IPS-15b (cell line): ENCODE data around the gene CYP27A1.
A peak's percentile ranks its signal among the peaks of the same experiment; 100 is the strongest.
"Not testable (repeated sequence)": the region's sequence is repeated elsewhere in the genome, so short reads cannot be mapped to it uniquely, and the experiment has no call there.

Source experiments
- H3K27me3 ChIP-seq: one replicate; pipeline ENCODE4 v1.6.1; 2013; ENCODE audit warnings: low read length; ENCODE audit not compliant: control insufficient read depth, insufficient read depth
- H3K36me3 ChIP-seq: one replicate; pipeline ENCODE4 v1.6.1; 2013; ENCODE audit warnings: low read length; ENCODE audit not compliant: control insufficient read depth, insufficient read depth
- H3K4me1 ChIP-seq: one replicate; pipeline ENCODE4 v1.6.1; 2013; ENCODE audit warnings: mild to moderate bottlenecking, low read length; ENCODE audit not compliant: control insufficient read depth, insufficient read depth
- H3K4me3 ChIP-seq: one replicate; pipeline ENCODE4 v1.5.1; 2013; ENCODE audit warnings: low read depth, low read length
- H3K9ac ChIP-seq: one replicate; pipeline ENCODE4 v1.6.1; 2013; ENCODE audit warnings: low read depth, mild to moderate bottlenecking, low read length
- H3K9me3 ChIP-seq: one replicate; pipeline ENCODE4 v1.6.1; 2013; ENCODE audit warnings: mild to moderate bottlenecking, low read length; ENCODE audit not compliant: control insufficient read depth, insufficient read depth

Gene CYP27A1

DNA sequence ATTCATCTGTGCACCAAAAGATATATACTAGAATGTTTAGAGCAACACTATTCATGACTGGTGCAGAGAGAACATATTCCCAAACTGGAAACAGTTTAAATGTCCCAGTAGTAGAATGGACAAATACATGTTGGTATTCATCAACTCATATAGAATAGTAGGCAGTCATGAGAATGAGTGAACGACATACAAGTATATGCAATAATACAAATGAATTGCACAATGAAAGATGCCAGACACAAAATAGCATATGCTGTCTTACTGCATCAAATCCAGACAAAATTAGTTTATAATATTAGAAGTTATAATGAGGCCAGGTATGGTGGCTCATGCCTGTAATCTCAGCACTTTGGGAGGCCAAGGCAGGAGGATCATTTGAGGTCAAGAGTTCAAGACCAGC, 57.9 kb downstream of the CYP27A1 start:
- Histone ChIP-seq H3K9me3 (no peaks in the 10 kb centered on the region), H3K9ac (no peak overlapping the region), H3K27me3 (no peaks in the 10 kb centered on the region), H3K4me1 (no peaks in the 10 kb centered on the region), H3K36me3 (no peaks in the 10 kb centered on the region), H3K4me3 (no peak overlapping the region)

- not testable (repeated sequence) for H3K4me1 ChIP-seq, H3K4me3 ChIP-seq, H3K27me3 ChIP-seq, H3K9me3 ChIP-seq, H3K36me3 ChIP-seq, H3K9ac ChIP-seq
Measured at GRCh38 chr2:218844334-218844733, 62.4 kb downstream of the CYP27A1 start.

DNA sequence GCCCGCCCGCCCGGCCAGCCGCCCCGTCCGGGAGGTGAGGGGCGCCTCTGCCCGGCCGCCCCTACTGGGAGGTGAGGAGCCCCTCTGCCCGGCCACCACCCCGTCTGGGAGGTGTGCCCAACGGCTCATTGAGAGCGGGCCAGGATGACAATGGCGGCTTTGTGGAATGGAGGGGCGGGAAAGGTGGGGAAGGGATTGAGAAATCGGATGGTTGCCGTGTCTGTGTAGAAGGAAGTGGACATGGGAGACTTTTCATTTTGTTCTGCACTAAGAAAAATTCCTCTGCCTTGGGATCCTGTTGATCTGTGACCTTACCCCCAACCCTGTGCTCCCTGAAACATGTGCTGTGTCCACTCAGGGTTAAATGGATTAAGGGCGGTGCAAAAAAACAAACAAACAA, 65.0 kb downstream of the CYP27A1 start:
- H3K27me3 ChIP-seq, H3K4me3 ChIP-seq, H3K9me3 ChIP-seq, H3K4me1 ChIP-seq, H3K9ac ChIP-seq, H3K36me3 ChIP-seq: not testable (repeated sequence)

GRCh38 chr2:218849721-218850120, 67.8 kb downstream of the CYP27A1 start:
- H3K4me3 ChIP-seq = no peak overlapping the region
- H3K4me1 ChIP-seq = peaks cover 2% of the 10 kb centered on the region
- peaks cover 24% of the 10 kb centered on the region for H3K27me3 ChIP-seq
- H3K9me3 ChIP-seq = no peaks in the 10 kb centered on the region
- no peaks in the 10 kb centered on the region for H3K36me3 ChIP-seq
- no peak overlapping the region for H3K9ac ChIP-seq

DNA sequence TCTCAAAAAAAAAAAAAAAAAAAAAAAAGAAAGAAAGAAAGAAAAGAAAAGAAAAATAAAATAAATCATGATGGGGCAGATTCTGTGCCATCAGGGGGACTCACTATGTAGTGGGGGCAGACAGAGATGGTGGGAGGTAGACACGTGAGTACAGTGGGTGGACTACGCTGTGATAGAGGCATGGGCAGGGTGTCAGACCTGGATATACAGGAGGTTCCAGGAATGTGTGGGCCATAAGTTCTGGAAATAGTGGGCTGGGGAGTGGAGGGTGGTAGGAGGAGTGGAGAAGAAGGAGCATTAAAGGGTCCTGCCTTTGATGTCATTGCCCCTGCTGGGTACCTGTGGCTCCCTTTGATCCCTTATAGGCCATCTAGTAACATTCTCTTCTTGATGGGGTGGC, 68.8 kb downstream of the CYP27A1 start:
- no peaks in the 10 kb centered on the region for H3K9me3 ChIP-seq
- no peaks in the 10 kb centered on the region for H3K36me3 ChIP-seq
- no peak overlapping the region for H3K4me3 ChIP-seq
- peaks cover 11% of the 10 kb centered on the region for H3K4me1 ChIP-seq
- peaks cover 35% of the 10 kb centered on the region for H3K27me3 ChIP-seq
- H3K9ac ChIP-seq = no peak overlapping the region

- Histone ChIP-seq H3K4me1 (peaks cover 13% of the 10 kb centered on the region), H3K4me3 (no peak overlapping the region), H3K36me3 (no peaks in the 10 kb centered on the region), H3K9ac (no peak overlapping the region), H3K27me3 (peaks cover 39% of the 10 kb centered on the region), H3K9me3 (no peaks in the 10 kb centered on the region)
Measured at GRCh38 chr2:218851286-218851685, 69.3 kb downstream of the CYP27A1 start.

- peaks cover 57% of the 10 kb centered on the region for H3K27me3 ChIP-seq
- no peak overlapping the region for H3K9ac ChIP-seq
- no peaks in the 10 kb centered on the region for H3K36me3 ChIP-seq
- H3K4me3 ChIP-seq = peak overlapping the region; percentile 30
- peaks cover 15% of the 10 kb centered on the region for H3K4me1 ChIP-seq
- no peaks in the 10 kb centered on the region for H3K9me3 ChIP-seq
Measured at GRCh38 chr2:218852911-218853667, 71.1 kb downstream of the CYP27A1 start.

GRCh38 chr2:218853766-218854165, 71.8 kb downstream of the CYP27A1 start:
- no peak overlapping the region for H3K9ac ChIP-seq
- no peaks in the 10 kb centered on the region for H3K36me3 ChIP-seq
- peaks cover 15% of the 10 kb centered on the region for H3K4me1 ChIP-seq
- peak overlapping the region; percentile 30 for H3K4me3 ChIP-seq
- H3K27me3 ChIP-seq = peaks cover 64% of the 10 kb centered on the region
- H3K9me3 ChIP-seq = no peaks in the 10 kb centered on the region

- Histone ChIP-seq H3K9me3 (no peaks in the 10 kb centered on the region), H3K4me1 (peaks cover 15% of the 10 kb centered on the region), H3K27me3 (peaks cover 72% of the 10 kb centered on the region), H3K36me3 (no peaks in the 10 kb centered on the region), H3K4me3 (no peak overlapping the region), H3K9ac (no peak overlapping the region)
Measured at GRCh38 chr2:218854860-218855259, 72.9 kb downstream of the CYP27A1 start.

- no peaks in the 10 kb centered on the region for H3K9me3 ChIP-seq
- H3K9ac ChIP-seq = no peak overlapping the region
- H3K4me3 ChIP-seq = peak overlapping the region; percentile 11
- peaks cover 20% of the 10 kb centered on the region for H3K4me1 ChIP-seq
- H3K27me3 ChIP-seq = peaks cover 78% of the 10 kb centered on the region
- H3K36me3 ChIP-seq = no peaks in the 10 kb centered on the region
Measured at GRCh38 chr2:218855305-218856166, 73.6 kb downstream of the CYP27A1 start.

- no peaks in the 10 kb centered on the region for H3K9me3 ChIP-seq
- no peak overlapping the region for H3K9ac ChIP-seq
- no peaks in the 10 kb centered on the region for H3K36me3 ChIP-seq
- H3K4me1 ChIP-seq = peaks cover 20% of the 10 kb centered on the region
- peak overlapping the region; percentile 11 for H3K4me3 ChIP-seq
- H3K27me3 ChIP-seq = peaks cover 82% of the 10 kb centered on the region
Measured at GRCh38 chr2:218856167-218856895, 74.4 kb downstream of the CYP27A1 start.
